A673 (cell line): ENCODE data around the gene STT3B. TPM values are rescaled to one million over a fixed set of nuclear protein-coding genes. Genes with fewer than 3 reads are reported as not detected.

ENCODE experiments used
- BruUV-seq: library from RNA; stranded (reverse); fragments of 400-500 nt; replicated peaks from 2 replicates; lab custom pipeline; 2021; lab: Mats Ljungman, UMichigan
- CTCF ChIA-PET: fragments of 300-600 bp; sonication (Branson Sonifier 250); formaldehyde crosslinking; loops from one replicate; lab custom pipeline; 2022; ENCODE audit warnings: antibody characterized with exemption; lab: Charles Lee
- POLR2A ChIA-PET: fragments of 300-600 bp; sonication (Branson Sonifier 250); formaldehyde crosslinking; loops from one replicate; lab custom pipeline; 2022; ENCODE audit warnings: antibody characterized with exemption; ENCODE audit not compliant: low non-redundant PET; lab: Charles Lee
- DNase-seq: peaks from one replicate; pipeline ENCODE4 v3.0.0-alpha.2; 2015; ENCODE audit warnings: low spot score
- H3K27ac ChIP-seq: fragments of 200-600 bp; sonication (generic); 2 replicates; pipeline ENCODE4 v1.5.1; 2016; ENCODE audit warnings: mixed run types, low read depth, mild to moderate bottlenecking, mixed read lengths, antibody characterized with exemption, low read length; ENCODE audit not compliant: poor library complexity, severe bottlenecking
- H3K27me3 ChIP-seq: fragments of 200-600 bp; sonication (generic); replicated peaks from 2 replicates; pipeline ENCODE4 v1.6.1; 2017; ENCODE audit warnings: mixed run types, low read depth, mild to moderate bottlenecking, mixed read lengths, antibody characterized with exemption, low read length; ENCODE audit not compliant: insufficient read depth, poor library complexity
- H3K36me3 ChIP-seq: fragments of 200-600 bp; sonication (generic); 2 replicates; pipeline ENCODE4 v1.6.1; 2016; ENCODE audit warnings: mixed run types, mild to moderate bottlenecking, mixed read lengths, antibody characterized with exemption, low read length; ENCODE audit not compliant: insufficient read depth, poor library complexity, severe bottlenecking
- H3K4me1 ChIP-seq: fragments of 200-600 bp; sonication (generic); 2 replicates; pipeline ENCODE4 v1.6.1; 2017; ENCODE audit warnings: mixed run types, mild to moderate bottlenecking, mixed read lengths, antibody characterized with exemption, low read length; ENCODE audit not compliant: insufficient read depth, poor library complexity, severe bottlenecking
- H3K4me3 ChIP-seq: fragments of 200-600 bp; sonication (generic); 2 replicates; pipeline ENCODE4 v1.5.1; 2016; ENCODE audit warnings: low read depth, mixed run types, mild to moderate bottlenecking, mixed read lengths, low read length; ENCODE audit not compliant: poor library complexity, severe bottlenecking
- H3K9me3 ChIP-seq: fragments of 200-600 bp; sonication (generic); 2 replicates; pipeline ENCODE4 v1.6.1; 2016; ENCODE audit warnings: mixed run types, low read depth, mild to moderate bottlenecking, mixed read lengths, antibody characterized with exemption, low read length; ENCODE audit not compliant: poor library complexity, severe bottlenecking
- CTCF ChIP-seq: fragments of 300-800, 200-600 bp; sonication (generic); conservative IDR thresholded peaks from 2 replicates; pipeline ENCODE4 v1.5.1; 2017; ENCODE audit warnings: low read depth, mild to moderate bottlenecking, antibody characterized with exemption, low read length, moderate library complexity, mixed read lengths
- EZH2 ChIP-seq: fragments of 200-600 bp; sonication (generic); IDR thresholded peaks from 2 replicates; pipeline ENCODE4 v1.6.1; 2017; ENCODE audit warnings: borderline replicate concordance, low read depth, mild to moderate bottlenecking, mixed read lengths, antibody characterized with exemption, low read length; ENCODE audit not compliant: poor library complexity, severe bottlenecking
- intact Hi-C: fragments of 100-400 bp; cut with micrococcal nuclease; formaldehyde crosslinking; loops from one replicate; pipeline ENCODE4 v1.10.0; 2022; ENCODE audit not compliant: unreplicated experiment
- total RNA-seq: library from RNA; stranded (reverse); gene quantifications from 2 replicates; pipeline ENCODE4 v1.2.3, GENCODE V29; 2021

Gene STT3B
- total RNA-seq, 1 experiment from 2014 or later: 137 TPM

GRCh38 chr3:31522152-31522551, 10.6 kb upstream of the STT3B start:
- H3K27me3 ChIP-seq: no peaks in the 10 kb centered on the region
- POLR2A ChIA-PET: no interaction called here
- TF ChIP-seq CTCF (no peak), EZH2 (no peak)

GRCh38 chr3:31523543-31523942, 9.2 kb upstream of the STT3B start:
- POLR2A ChIA-PET: no interaction called here

More at GRCh38 chr3:31522152-31522551, 10.6 kb upstream of the STT3B start:
- no peaks in the 10 kb centered on the region for H3K36me3 ChIP-seq
- H3K4me1 ChIP-seq: no peaks in the 10 kb centered on the region
- no peak overlapping the region for H3K27ac ChIP-seq
- intact Hi-C loops: no loop called here
- no peak for DNase-seq
- no peak overlapping the region for H3K4me3 ChIP-seq
- H3K9me3 ChIP-seq: no peaks in the 10 kb centered on the region
- CTCF ChIA-PET: no interaction called here
- BruUV-seq: no TSS peak

GRCh38 chr3:31525532-31525931, 7.2 kb upstream of the STT3B start:
- intact Hi-C loops: no loop called here
- no peak overlapping the region for H3K27ac ChIP-seq
- H3K9me3 ChIP-seq: no peaks in the 10 kb centered on the region
- no TSS peak for BruUV-seq
- H3K4me1 ChIP-seq: no peaks in the 10 kb centered on the region
- CTCF ChIA-PET: no interaction called here
- H3K27me3 ChIP-seq: no peaks in the 10 kb centered on the region
- no peak overlapping the region for H3K4me3 ChIP-seq
- no peaks in the 10 kb centered on the region for H3K36me3 ChIP-seq
- TF ChIP-seq EZH2 (no peak), CTCF (no peak)
- POLR2A ChIA-PET: no interaction called here
- no peak for DNase-seq

More at GRCh38 chr3:31523543-31523942, 9.2 kb upstream of the STT3B start:
- no TSS peak for BruUV-seq
- peak; percentile 37 for DNase-seq
- Histone ChIP-seq H3K27me3 (no peaks in the 10 kb centered on the region), H3K4me1 (no peaks in the 10 kb centered on the region), H3K4me3 (no peak overlapping the region), H3K36me3 (no peaks in the 10 kb centered on the region), H3K27ac (no peak overlapping the region), H3K9me3 (no peaks in the 10 kb centered on the region)
- CTCF ChIA-PET: no interaction called here
- intact Hi-C loops: no loop called here
- no peak for TF ChIP-seq EZH2
- no peak for TF ChIP-seq CTCF
